ENCODE data around the gene TOPBP1. TPM values are rescaled to one million over a fixed set of nuclear protein-coding genes. Genes with fewer than 3 reads are reported as not detected.

TOPBP1 gene
- total and polyA plus RNA-seq, 2 of the 8 experiments (the other 6 are each of a cell fraction or from before 2014, with no cell fraction given): 19.7 to 35.9 TPM

- Histone ChIP-seq H2AK5ac (ENCODE audit: low read depth, low read length) (no peak overlapping the region), H2BK15ac (ENCODE audit: low read length) (no peak overlapping the region), H3K4me1 (replicated peaks in 1 of 4; ENCODE audit: control insufficient read depth in 3 of 4, insufficient read depth in 4 of 4, low read length in 3 of 4) (no peaks in the 10 kb centered on the region), H4K5ac (ENCODE audit: insufficient read length, low read depth, low read length) (no peak overlapping the region), H3K56ac (replicated peaks; ENCODE audit: insufficient read length, low read depth, low read length) (no peak overlapping the region), H3K79me2 (ENCODE audit: control insufficient read depth in 1 of 2, insufficient read depth in 2 of 2, low read length in 2 of 2) (no peaks in the 10 kb centered on the region), H3K36me3 (ENCODE audit: control insufficient read depth in 2 of 4, insufficient read depth in 4 of 4, low read length in 3 of 4) (peaks cover 0 to 45% (median 21%) of the 10 kb centered on the region in 4 experiments; a peak in 4 of 8 replicates), H2BK5ac (ENCODE audit: low read depth, low read length) (no peak overlapping the region), H3K79me1 (ENCODE audit: low read depth, low read length) (no peaks in the 10 kb centered on the region), H3K27ac (ENCODE audit: low read depth, low read length) (no peak overlapping the region), H3K14ac (ENCODE audit: insufficient read length) (no peak overlapping the region), H4K20me1 (replicated peaks in 1 of 2; ENCODE audit: control insufficient read depth in 1 of 2, insufficient read depth in 2 of 2, low read length in 2 of 2) (no peaks in the 10 kb centered on the region), H3K4me2 (ENCODE audit: insufficient read depth in 1 of 2, low read depth in 2 of 2, low read length in 2 of 2) (no peak overlapping the region), H2BK12ac (ENCODE audit: low read depth, low read length) (no peak overlapping the region), H4K91ac (replicated peaks; ENCODE audit: insufficient read length, low read length) (no peak overlapping the region), H3K9ac (replicated peaks in 1 of 4; ENCODE audit: extremely low read depth in 1 of 4, low read depth in 3 of 4, low read length in 3 of 4) (no peak overlapping the region), H2AFZ (ENCODE audit: low read length) (no peak overlapping the region), H4K8ac (ENCODE audit: extremely low read depth, insufficient read depth, low read length) (no peak overlapping the region), H2BK20ac (ENCODE audit: low read length) (no peak overlapping the region), H3K23ac (ENCODE audit: insufficient read length) (no peak overlapping the region), H3K27me3 (replicated peaks in 1 of 4; ENCODE audit: control insufficient read depth in 3 of 4, extremely low read depth in 1 of 4, insufficient read depth in 3 of 4, low read length in 3 of 4) (no peaks in the 10 kb centered on the region), H3K9me3 (ENCODE audit: insufficient read depth in 2 of 2, low read depth in 1 of 2, low read length in 1 of 2) (no peaks in the 10 kb centered on the region), H3K4ac (replicated peaks; ENCODE audit: insufficient read length, low read depth, low read length) (no peak overlapping the region), H2BK120ac (replicated peaks; ENCODE audit: low read depth, low read length) (no peak overlapping the region), H3K4me3 (ENCODE audit: extremely low read depth in 1 of 4, insufficient read depth in 2 of 4, low read depth in 3 of 4, low read length in 4 of 4) (no peak overlapping the region), H3K18ac (ENCODE audit: extremely low read depth, low read length) (no peak overlapping the region), H3K23me2 (ENCODE audit: low read depth, low read length) (no peaks in the 10 kb centered on the region)
- POLR2A ChIA-PET (ENCODE audit: partially characterized antibody): interaction anchor here (1.1 kb wide), 1 partner anchor 15 kb away, joined by 3 read pairs; no protein-coding TSS in a partner anchor
- WGBS, 2 experiments (ENCODE audit: extremely low coverage in 1 of 2, insufficient coverage in 1 of 2, insufficient read length in 1 of 2, insufficient replicate concordance in 2 of 2, low coverage in 1 of 2, low lambda C conversion rate in 2 of 2, missing lambda C conversion rate in 1 of 2): 86% methylated on average over 1 of the region's 1 CpG; no CpG with 5 or more reads in 1 of the 2 experiments
- FAIRE-seq (no peak), DNase-seq (ENCODE audit: low read depth in 1 of 2, low spot score in 2 of 2) (no peak)
- CTCF ChIA-PET (ENCODE audit: partially characterized antibody): no interaction called here
- TF ChIP-seq CHD2 (IDR thresholded peaks at IDR 0.05; ENCODE audit: low read length): no peak
- no peak for TF ChIP-seq GABPA (IDR thresholded peaks at IDR 0.05; ENCODE audit: borderline replicate concordance, insufficient read depth, low read length)
- TF ChIP-seq ATF2 (IDR thresholded peaks at IDR 0.05; ENCODE audit: low read length): no peak
- TF ChIP-seq USF2 (IDR thresholded peaks at IDR 0.05; ENCODE audit: low read length): no peak
- no peak for TF ChIP-seq TBP (IDR thresholded peaks at IDR 0.05; ENCODE audit: low read depth, low read length)
- no peak for TF ChIP-seq SRF (IDR thresholded peaks at IDR 0.05; ENCODE audit: low read depth, low read length)
- TF ChIP-seq TAF7 (optimal IDR thresholded peaks at IDR 0.05; ENCODE audit: borderline replicate concordance, low read depth, low read length): no peak
These were observed 55.4 kb downstream of the TOPBP1 start for GRCh38 chr3:133606342-133606741.

All from H1 (cell line).